NCI-H446 (cell line): ENCODE results near the gene ENTPD8.
"Not testable (repeated sequence)": the region's sequence is repeated elsewhere in the genome, so short reads cannot be mapped to it uniquely, and the experiment has no call there.

Experiments
- DNase-seq, 2 experiments: peaks; one replicate each; lab custom pipeline; 2025; lab: John Stamatoyannopoulos, UW

Gene ENTPD8

DNA sequence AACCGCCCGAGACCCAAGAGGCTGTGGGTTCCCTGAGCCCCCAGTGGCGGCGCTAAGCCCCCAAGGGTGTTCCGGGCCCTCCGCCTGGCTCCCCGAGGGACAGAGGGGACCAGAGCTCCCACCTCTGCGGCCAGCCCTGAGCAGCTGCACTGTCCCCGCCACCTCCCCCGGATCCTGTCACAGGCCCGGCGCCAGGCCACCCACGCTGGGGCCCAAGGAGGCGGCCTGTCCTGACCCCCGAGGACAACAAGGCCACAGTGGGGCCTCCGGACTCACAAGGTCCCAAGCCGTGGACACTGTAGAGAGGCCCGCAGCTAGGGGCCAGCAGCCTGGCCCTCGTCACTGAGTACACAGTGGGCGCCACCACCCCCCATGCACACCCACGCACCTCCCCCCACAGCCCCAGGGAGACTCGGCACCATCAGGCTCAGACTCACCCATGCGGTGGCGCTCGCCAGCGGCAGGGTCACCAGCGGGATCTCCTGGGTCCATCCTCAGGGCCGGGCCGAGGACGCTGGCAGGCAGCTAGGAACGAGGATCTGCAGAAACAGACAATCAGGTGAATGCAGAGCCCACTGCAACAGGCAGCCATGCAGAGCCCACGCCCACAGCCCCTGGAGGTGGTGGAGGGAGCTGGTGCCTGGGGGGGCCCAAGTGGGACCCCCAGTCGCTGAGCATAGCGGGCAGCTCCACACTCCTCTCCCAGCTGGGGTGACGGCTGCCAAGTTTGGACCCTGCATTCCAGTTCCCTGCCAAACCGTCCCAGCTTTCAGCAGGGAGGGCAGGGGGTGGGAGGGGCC is 46.1 kb downstream of the ENTPD8 start:
- DNase-seq: no peak

DNA sequence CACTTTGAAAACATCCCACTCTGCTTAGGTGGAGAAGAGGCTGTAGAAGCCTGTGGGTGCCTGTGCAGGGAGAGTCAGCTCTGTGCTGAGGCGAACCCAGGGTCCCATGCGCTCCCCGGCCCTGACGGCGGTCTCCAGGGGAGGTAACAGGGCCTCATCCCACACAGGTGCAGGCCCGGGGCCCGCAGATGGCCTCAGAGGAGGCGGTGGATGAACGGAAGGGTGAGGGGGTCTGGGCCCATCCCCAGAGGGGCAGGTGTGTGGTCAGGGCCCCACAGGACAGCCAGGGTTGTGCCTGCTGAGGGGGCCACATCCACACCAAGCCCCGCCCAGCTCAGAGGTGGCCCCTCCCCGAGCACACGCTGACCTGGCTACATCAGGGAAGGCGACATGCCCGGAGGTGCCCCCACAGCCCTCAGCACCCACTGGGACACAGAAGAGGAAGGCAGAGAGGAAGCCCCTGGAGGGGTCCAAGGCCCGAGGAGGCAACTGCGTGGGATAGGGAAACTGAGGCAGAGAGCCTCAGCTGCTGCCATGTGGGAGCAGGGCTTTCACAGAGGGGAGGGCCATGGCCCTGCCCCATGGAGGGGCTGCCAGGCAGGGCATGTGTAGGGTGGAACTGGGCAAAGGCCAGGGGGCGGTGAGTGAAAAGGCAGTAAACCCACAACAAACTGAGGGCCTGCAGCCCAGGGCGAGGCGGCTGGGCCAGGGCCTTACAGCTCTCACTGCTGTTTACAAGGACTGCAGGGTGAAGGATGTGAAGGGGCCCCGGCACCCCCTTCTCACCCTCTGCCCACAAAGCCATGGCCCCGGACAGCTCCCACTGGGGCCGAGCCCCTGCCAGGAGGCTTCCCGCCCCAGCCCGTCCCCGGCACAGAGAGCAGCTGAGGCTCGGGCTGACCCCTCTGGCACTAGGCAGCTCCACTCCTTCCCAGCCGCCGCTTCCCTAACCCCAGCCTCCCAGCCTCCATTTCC is 47.7 kb downstream of the ENTPD8 start:
- DNase-seq: no peak

DNA sequence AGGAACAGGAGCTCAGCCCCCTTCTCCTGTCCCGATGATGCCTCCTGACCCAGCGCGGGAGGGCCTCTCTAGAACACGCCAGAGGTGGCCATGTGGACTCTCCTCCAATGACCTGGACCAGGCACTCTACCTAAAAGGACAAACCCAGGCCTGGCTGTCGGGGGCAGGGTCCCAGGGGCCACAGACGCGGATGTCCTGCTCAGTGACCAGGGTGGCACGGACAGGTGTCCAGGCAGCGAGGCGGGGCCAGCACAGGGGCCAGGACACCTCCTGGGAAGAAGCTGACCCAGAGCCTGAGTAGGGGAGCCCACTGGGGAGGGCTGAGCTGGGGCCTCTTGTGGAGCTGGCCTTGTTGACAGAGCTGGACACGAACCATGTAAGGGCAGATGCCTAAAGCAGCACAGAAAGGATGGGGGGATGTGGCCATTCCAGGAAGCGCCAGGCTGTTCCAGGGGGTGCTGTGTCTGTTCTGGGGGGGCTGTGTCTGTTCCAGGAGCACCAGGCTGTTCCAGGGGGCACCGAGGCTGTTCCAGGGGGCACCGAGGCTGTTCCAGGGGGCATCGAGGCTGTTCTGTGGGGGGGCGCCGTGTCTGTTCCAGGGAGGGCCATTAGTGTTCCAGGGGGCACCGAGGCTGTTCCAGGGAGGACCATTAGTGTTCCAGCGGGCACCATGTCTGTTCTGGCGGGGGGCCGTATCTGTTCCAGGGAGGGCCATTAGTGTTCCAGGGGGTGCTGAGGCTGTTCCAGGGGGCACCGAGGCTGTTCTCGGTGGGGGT is 48.7 kb downstream of the ENTPD8 start:
- DNase-seq: no peak

DNA sequence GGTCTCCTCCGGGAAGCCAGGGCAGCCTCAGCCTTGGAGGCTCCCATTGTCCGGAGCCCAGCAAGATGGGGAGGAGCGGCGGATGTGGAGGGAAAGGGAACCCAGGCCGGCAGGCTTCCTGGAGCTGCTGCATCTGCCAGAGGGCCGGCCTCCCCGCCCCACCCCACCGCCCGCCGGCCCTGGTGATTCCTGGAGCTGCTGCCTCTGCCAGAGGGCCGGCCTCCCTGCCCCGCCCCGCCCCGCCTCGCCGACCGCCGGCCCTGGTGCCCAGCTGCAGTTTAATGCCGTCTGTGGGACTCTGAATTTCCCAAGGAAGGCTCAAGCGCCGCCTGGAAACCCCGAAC is 49.8 kb downstream of the ENTPD8 start:
- no peak for DNase-seq

DNA sequence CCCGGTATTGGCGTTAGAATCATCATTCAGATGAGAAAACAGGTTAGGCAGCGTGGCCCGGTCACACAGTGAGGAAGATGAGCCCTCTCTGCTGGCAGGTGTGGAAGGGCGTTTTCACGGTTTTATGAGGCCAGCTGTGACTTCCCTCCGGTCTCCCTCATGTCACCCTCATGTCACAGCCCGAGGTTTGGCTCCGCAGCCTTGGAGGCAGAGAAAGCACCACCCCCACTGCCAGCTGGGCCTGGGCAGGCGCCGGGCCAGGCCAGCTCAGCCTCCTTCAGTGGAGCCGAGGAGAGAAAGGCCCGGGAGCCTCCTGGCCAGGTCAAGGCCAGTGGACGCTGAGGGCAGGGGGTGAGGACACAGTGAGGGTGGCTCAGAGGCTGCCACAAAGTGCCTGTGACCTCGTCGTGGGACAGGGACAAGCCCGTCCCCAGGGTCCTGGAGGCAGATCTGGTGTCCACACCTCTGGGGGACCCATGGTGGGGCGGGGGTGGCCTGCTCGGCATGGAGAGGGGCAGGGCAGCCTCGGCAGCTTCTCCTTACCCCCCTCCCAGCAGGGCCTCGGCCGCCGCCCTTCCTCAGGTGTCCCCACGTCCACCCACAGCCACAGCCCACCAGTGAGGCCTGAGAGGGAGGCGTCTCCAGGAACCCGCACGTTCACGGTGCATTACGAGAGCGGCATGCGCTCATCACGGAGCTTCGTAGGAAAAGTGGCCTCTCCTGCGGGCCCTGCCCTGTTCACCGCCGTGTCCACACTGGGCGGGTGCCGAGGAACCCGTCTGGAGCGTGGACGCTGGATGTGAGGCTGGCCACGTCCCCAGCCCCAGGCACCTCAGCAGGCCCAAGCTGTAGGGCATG is 50.4 kb downstream of the ENTPD8 start:
- no peak for DNase-seq

DNA sequence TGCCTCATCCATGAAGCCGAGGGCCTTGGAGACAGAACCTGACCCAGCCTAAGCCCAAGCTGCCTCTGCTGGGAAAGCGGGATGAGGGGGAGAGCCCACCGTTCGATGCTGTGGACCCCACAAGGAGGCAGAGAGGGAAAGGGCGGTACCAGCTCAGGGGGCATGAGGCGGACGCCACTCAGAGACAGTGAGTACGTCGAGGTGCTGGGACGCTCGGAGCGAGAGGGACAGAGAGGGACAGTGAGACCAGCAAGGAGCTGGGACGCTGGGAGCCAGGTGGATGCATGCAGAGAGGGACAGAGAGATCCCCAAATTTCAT is 51.8 kb downstream of the ENTPD8 start:
- no peak for DNase-seq

DNA sequence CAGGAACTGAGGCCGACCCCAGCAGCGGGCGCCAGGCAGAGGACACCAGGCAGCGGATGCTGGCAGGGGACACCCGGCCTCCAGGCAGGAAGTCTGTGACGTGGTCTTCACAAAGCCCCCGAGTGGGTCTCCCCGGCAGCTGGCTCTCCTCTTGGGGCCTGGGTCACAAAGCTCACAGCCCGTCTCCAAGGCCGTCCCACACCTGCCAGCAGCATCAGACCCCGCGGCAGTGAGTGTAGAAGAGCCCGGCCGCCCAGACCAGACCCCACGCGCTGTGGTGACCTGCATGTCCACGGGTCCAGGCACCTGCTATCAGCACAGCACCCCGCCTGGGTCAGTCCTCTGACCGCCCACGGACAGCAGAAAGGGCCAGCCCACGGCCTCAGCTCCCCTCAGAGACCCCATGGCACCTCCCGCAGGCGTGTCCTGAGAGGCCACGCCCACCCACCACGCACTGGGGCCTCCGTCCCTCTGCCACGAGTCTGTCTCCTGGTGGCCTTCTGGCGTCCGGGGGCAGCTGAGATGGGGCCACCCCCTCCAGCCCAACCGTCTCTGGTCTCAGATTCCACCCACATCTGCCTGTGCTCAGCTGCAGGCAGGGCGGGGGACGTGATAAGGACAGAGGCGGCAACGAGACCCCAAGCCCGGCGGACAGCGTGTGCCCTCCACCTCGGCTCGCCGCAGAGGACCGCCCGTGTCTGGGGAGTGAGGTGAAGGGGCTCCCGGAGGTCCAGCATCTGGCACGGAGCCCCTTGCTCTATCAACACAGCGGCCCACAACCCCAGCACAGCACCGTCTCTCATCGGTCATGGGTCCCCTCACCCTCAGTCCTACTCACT is 52.3 kb downstream of the ENTPD8 start:
- no peak for DNase-seq

DNA sequence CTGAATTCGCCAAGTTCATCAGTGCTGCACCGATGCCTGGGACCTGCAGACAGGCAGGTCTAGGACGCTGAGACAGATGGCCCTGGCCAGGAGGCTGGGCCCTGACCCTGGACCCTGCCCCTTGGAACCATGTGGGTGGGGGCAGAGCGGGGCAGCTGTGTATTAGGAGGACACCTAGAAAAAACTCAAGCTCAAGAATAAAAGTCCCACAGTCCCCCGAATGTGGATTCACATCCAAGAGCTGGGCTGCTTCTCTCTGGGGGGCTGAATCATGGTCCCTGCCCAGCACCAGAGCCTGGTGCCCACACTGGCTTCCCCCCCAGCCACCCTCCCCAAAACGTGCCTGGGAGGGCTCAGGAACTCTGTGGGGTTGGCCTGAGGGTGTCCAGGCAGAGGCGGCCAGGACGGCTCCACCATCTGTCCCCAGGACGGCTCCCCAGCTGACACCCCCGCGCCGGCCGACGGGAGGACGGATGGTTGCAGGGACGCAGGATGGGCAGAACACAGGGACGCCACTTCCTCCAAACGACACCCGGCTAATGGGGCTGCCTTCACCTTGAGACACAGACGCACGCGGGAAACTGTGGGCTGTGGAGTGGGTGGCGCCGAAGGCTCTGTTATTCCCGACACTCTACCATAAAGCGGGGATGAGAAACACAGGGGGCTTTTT is 53.1 kb downstream of the ENTPD8 start:
- DNase-seq: no peak

DNA sequence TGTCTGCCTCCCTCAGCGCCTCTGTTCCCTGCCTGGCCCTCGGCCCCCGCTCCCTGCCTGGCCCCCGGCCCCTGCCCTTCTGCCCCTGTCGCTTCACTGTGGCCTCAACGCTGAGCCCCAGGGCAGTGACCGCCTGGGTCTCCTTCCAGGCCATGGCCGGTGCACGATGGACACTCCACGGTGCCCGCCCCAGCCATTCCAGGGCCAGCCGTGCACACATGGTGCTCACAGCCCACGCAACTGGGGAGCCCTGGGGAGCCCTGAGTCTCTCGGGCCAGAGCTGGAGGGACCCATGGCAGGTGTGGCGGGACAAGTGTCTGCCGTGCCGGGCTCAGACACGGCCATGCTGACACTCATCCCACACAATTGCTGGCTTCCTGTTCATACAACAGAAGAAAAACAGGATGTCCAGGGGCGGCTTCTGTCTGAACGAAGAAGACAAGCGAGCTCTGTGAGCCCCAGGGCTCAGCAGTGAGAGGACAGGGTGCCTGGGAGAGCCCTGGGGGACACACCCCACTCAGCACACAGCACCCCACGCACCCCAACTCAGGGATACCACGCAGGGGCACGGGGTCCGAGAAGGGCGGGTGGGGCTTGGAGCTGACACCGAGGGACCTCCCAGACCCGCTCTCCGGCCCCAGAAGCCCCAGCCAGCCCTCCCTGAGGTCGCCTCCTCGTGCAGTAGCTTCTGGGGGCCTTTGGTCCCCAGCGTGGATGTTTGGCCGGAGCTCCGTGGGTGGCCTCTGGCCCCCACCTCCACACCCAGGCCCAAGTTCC is 53.9 kb downstream of the ENTPD8 start:
- DNase-seq: no peak

DNA sequence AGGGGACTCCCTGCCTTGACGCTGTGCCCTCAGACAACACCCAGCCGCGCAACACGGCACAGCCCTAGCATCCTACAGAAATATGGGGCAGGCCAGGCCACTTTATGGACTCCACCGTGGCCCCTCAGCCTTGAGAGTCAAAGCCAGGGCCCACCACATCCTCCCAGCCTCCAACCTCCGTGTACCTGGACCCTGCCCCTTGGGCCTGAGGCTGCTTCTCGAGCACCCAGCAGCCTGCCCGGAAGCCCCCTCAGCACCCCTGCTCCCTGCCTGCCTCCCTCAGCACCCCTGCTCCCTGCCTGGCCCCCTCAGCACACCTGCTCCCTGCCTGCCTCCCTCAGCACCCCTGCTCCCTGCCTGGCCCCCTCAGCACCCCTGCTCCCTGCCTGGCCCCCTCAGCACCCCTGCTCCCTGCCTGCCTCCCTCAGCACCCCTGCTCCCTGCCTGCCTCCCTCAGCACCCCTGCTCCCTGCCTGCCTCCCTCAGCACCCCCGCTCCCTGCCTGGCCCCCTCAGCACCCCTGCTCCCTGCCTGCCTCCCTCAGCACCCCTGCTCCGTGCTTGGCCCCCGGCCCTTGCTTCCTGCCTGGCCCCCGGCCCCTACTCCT is 54.5 kb downstream of the ENTPD8 start:
- not testable (repeated sequence) for DNase-seq

DNA sequence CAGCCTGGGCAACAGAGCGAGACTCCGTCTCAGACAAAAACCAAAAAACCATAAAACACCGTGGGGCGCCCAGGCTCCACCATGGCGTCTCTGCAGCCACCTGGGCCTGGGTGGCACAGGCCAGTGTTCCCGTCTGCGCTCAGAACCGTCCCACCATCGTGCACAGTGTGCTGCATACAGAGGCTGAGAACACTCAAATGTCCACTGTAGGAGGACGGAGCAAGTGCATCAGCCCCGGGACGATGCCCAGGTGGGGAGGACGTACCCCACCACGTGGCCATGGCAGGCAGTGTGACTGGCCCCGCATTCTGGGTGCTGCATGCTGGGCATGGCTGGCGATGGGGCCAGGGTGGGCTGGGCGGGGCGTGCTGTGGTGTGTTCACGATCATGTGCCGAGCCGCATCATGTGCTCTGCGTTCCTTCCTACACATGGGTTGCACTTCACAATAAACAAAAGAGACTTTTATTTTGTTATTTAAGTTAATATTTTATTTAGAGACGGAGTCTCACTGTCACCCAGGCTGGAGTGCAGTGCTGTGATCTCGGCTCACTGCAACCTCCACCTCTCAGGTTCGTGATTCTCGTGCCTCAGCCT is 56.0 kb downstream of the ENTPD8 start:
- no peak for DNase-seq
